ENCODE results near the gene HHEX. TPM values are rescaled to one million over a fixed set of nuclear protein-coding genes. Genes with fewer than 3 reads are reported as not detected.

The HHEX gene
- polyA plus RNA-seq, 2 of the 4 experiments (the other 2 are of a cell fraction), result 18.1 to 28.1 TPM

- TF ChIP-seq, protein P1, sequence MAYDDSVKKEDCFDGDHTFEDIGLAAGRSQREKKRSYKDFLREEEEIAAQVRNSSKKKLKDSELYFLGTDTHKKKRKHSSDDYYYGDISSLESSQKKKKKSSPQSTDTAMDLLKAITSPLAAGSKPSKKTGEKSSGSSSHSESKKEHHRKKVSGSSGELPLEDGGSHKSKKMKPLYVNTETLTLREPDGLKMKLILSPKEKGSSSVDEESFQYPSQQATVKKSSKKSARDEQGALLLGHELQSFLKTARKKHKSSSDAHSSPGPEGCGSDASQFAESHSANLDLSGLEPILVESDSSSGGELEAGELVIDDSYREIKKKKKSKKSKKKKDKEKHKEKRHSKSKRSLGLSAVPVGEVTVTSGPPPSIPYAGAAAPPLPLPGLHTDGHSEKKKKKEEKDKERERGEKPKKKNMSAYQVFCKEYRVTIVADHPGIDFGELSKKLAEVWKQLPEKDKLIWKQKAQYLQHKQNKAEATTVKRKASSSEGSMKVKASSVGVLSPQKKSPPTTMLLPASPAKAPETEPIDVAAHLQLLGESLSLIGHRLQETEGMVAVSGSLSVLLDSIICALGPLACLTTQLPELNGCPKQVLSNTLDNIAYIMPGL (CRISPR knock-in tag; IDR thresholded peaks at IDR 0.05; ENCODE audit: borderline replicate concordance), result no peak
These were observed 6.2 kb downstream of the HHEX start (continued) for GRCh38 chr10:92695679-92696605.

DNA sequence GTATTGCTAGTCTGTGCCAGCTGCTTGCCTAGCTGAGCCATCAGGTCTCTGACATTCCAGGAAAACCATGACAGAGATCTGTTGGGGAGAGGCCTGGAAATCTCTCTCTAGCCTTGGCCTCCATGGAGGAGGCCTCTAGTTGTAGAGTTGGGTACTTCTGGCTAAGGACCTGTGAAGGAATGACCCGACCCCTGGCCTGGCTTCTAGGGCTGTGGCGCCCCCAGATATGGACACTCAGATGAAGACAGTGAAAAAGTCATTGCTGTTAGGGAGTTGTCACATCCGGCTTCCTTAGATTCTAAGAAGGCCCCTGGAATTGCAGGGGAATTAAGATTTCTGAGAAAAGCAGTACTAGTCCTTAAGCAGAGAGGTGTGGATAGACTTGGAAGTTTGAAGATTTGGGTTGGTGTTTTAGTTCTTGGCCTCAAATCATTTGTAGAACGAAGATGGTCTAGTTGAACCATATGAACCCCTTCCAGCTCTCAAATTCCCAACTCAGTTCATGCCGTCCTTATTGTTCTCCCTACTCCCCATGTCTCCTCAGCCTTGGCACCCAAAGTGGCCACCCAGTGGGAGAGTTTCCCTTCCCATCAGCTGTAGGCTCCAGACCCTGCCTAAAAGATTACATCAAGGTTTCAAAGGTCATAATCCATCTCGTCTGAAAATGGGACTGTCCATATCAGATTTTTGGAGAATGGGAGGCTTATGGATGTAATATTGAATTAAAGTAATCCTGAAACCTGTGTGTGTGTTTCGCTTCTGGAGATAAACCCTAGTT lies 7.0 kb downstream of the HHEX start:
- FAIRE-seq, result peak; percentile 73
- H3K27ac ChIP-seq, result peak overlapping the region; percentile 82 to 94
- TF ChIP-seq HEYL (CRISPR knock-in tag; IDR thresholded peaks at IDR 0.05) (no peak), USF2 (IDR thresholded peaks at IDR 0.05) (no peak), TP53 (CRISPR knock-in tag; IDR thresholded peaks at IDR 0.05) (no peak), SREBF2 (IDR thresholded peaks at IDR 0.05) (no peak), HOXB13 (CRISPR knock-in tag; IDR thresholded peaks at IDR 0.05; ENCODE audit: low read depth) (no peak), MYC (IDR thresholded peaks at IDR 0.05; ENCODE audit: borderline replicate concordance, low read length) (no peak)
- H3K4me1 ChIP-seq, result peaks cover 82% of the 10 kb centered on the region
- 22% methylated on average over 7 of the region's 7 CpGs for WGBS (ENCODE audit: missing lambda C conversion rate)
- H3K4me3 ChIP-seq, result no peak overlapping the region
- ChIA-PET CTCF (interaction anchor here (0.5 to 1.3 kb wide), 5 partner anchors 10 to 106 kb away, joined by 3 read pairs; no protein-coding TSS in a partner anchor), POLR2A (no interaction called here)
- peak overlapping the region; percentile 95 for H3K4me2 ChIP-seq
- ATAC-seq, result peak; percentile 63 to 67
- peak; percentile 44 to 62 for DNase-seq (ENCODE audit: low read depth in 1 of 2, low spot score in 1 of 2)
- H3K9me3 ChIP-seq, result no peaks in the 10 kb centered on the region

DNA sequence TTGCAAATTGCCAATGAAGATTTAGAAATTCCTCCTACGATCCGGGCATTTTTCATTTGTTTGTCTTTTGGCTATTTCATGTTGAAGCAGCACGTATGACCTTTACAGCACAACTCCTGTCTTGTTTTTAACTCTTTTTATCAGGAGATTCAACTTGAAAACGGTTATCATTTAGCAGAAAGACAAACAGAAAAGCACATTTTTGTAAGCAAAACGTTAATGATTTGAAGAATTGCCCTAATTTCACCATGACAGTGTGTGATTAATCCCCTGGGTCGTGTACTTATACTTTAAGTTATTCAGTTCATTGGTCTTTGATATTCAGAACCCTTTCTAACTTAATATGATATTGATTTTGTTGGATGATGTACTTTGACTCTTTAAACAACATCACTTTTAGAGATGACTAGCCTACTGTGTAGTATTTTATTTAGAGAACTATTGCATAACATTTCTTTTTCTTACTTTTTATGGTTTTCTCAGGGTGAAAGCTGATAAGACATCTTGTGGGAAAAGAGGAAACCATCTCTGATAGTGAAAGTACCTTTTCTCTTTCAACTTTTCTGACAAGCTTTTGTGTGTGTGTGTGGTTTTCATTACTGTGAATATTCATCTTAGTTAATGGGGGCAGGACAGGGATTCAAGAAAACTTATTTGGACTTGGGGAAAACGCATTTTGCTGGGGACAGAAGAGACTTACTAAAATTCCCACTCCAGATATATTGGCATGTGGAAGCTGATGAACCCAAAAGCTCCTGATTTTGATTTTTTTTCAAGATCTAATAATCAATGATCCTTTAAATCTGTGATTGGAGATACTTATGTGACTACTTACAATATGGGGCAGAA lies 8.1 kb downstream of the HHEX start:
- H3K4me1 ChIP-seq, result peaks cover 71% of the 10 kb centered on the region
- TF ChIP-seq, protein P1 (CRISPR knock-in tag; IDR thresholded peaks at IDR 0.05; ENCODE audit: borderline replicate concordance), result no peak
- TF ChIP-seq CEBPB (IDR thresholded peaks at IDR 0.05) (peak; percentile 90 to 91), ZFP36 (IDR thresholded peaks at IDR 0.05; ENCODE audit: borderline replicate concordance, partially characterized antibody) (peak; percentile 66), EP300 (IDR thresholded peaks at IDR 0.05) (peak; percentile 77 to 90; a peak in 4 of 5 replicates), FOSL2 (IDR thresholded peaks at IDR 0.05) (peak; percentile 46; the same call in 1 of the 2 replicates), FOSL2 (CRISPR knock-in tag; IDR thresholded peaks at IDR 0.05) (peak; percentile 64), EHMT2 (IDR thresholded peaks at IDR 0.05; ENCODE audit: low read depth) (no peak), JUNB (IDR thresholded peaks at IDR 0.05) (peak; percentile 87), RAD21 (conservative IDR thresholded peaks at IDR 0.05 in 1 of 2, IDR thresholded peaks at IDR 0.05 in 1 of 2) (peak in 1 of 2 experiments; percentile 35; a peak in 1 of 5 replicates), RARB (CRISPR knock-in tag; IDR thresholded peaks at IDR 0.05) (peak; percentile 78; the same call in 1 of the 2 replicates), JUN (IDR thresholded peaks at IDR 0.05) (peak; percentile 90 to 97), PHF8 (IDR thresholded peaks at IDR 0.05; ENCODE audit: borderline replicate concordance, low read depth) (no peak)
- TF ChIP-seq, protein P2, sequence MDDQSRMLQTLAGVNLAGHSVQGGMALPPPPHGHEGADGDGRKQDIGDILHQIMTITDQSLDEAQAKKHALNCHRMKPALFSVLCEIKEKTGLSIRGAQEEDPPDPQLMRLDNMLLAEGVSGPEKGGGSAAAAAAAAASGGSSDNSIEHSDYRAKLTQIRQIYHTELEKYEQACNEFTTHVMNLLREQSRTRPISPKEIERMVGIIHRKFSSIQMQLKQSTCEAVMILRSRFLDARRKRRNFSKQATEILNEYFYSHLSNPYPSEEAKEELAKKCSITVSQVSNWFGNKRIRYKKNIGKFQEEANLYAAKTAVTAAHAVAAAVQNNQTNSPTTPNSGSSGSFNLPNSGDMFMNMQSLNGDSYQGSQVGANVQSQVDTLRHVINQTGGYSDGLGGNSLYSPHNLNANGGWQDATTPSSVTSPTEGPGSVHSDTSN (IDR thresholded peaks at IDR 0.05), result 0 out of 2 replicates have a peak, but pooled peaks have one; percentile 55
- TF ChIP-seq, protein P3, sequence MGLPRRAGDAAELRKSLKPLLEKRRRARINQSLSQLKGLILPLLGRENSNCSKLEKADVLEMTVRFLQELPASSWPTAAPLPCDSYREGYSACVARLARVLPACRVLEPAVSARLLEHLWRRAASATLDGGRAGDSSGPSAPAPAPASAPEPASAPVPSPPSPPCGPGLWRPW (IDR thresholded peaks at IDR 0.05), result peak; percentile 36; the same call in 1 of the 2 replicates
- TF ChIP-seq, protein P4, sequence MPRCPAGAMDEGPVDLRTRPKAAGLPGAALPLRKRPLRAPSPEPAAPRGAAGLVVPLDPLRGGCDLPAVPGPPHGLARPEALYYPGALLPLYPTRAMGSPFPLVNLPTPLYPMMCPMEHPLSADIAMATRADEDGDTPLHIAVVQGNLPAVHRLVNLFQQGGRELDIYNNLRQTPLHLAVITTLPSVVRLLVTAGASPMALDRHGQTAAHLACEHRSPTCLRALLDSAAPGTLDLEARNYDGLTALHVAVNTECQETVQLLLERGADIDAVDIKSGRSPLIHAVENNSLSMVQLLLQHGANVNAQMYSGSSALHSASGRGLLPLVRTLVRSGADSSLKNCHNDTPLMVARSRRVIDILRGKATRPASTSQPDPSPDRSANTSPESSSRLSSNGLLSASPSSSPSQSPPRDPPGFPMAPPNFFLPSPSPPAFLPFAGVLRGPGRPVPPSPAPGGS (IDR thresholded peaks at IDR 0.05), result peak; percentile 93

More for the DNA sequence above, 8.1 kb downstream of the HHEX start:
- ChIA-PET CTCF (interaction anchor here (1.5 to 2.0 kb wide), 2 partner anchors 9 to 29 kb away, joined by 3 to 5 read pairs; partner anchors contain the start of gene HHEX), POLR2A (interaction anchor here (0.8 kb wide), 1 partner anchor 8 kb away, joined by 4 read pairs; the partner anchor contains the start of gene HHEX)
- peak in 1 of 2 experiments; percentile 64; a peak in 4 of 6 replicates for ATAC-seq
- peak; percentile 23 to 94 for DNase-seq (ENCODE audit: low read depth in 1 of 2, low spot score in 1 of 2)
- peak; percentile 98 for FAIRE-seq
- Histone ChIP-seq H3K4me3 (no peak overlapping the region), H3K4me2 (peak overlapping the region; percentile 95), H3K9me3 (no peaks in the 10 kb centered on the region), H3K27ac (peak overlapping the region; percentile 82 to 94)
- 1% methylated on average over 7 of the region's 7 CpGs for WGBS (ENCODE audit: missing lambda C conversion rate)
